Liver (tissue), 9 donors: ENCODE results near the gene CPNE4. TPM values are rescaled to one million over a fixed set of nuclear protein-coding genes. Genes with fewer than 3 reads are reported as not detected.

Experiments
- DNase-seq: peaks from one replicate; pipeline ENCODE4 v3.0.0-alpha.2; 2017; ENCODE audit warnings: low spot score
- H3K27ac ChIP-seq, 2 donors: one replicate each; pipeline ENCODE4 v1.7.0; 2013; ENCODE audit warnings: inconsistent platforms in 2 of 2, low read length in 2 of 2, control low read depth in 1 of 2, low read depth in 1 of 2, mild to moderate bottlenecking in 1 of 2
- H3K27me3 ChIP-seq, 4 donors: one replicate each; pipeline versions ENCODE4 v1.6.1 to v1.7.0; 2013; ENCODE audit warnings: low read length in 3 of 4, inconsistent platforms in 1 of 4, mild to moderate bottlenecking in 1 of 4, moderate library complexity in 1 of 4; ENCODE audit not compliant: control insufficient read depth in 4 of 4, insufficient read depth in 4 of 4
- H3K36me3 ChIP-seq, 4 donors: one replicate each; pipeline versions ENCODE4 v1.6.1 to v1.7.0; 2013; ENCODE audit warnings: low read length in 3 of 4, mild to moderate bottlenecking in 3 of 4, low read depth in 1 of 4, moderate library complexity in 1 of 4; ENCODE audit not compliant: control insufficient read depth in 4 of 4, insufficient read depth in 3 of 4
- H3K4me1 ChIP-seq, 4 donors: one replicate each; pipeline versions ENCODE4 v1.6.1 to v1.7.0; 2013; ENCODE audit warnings: low read length in 3 of 4, mild to moderate bottlenecking in 3 of 4, moderate library complexity in 1 of 4; ENCODE audit not compliant: control insufficient read depth in 4 of 4, insufficient read depth in 4 of 4
- H3K4me3 ChIP-seq, 3 donors: one replicate each; pipeline versions ENCODE4 v1.6.1 to v1.7.0; 2013; ENCODE audit warnings: low read length in 3 of 3, control low read depth in 1 of 3, low read depth in 1 of 3, mild to moderate bottlenecking in 1 of 3
- H3K9ac ChIP-seq, 2 donors: one replicate each; pipeline ENCODE4 v1.7.0; 2013; ENCODE audit warnings: low read length in 2 of 2, mild to moderate bottlenecking in 2 of 2, moderate library complexity in 2 of 2, control low read depth in 1 of 2, low read depth in 1 of 2
- H3K9me3 ChIP-seq, 4 donors: one replicate each; pipeline versions ENCODE4 v1.6.1 to v1.7.0; 2013; ENCODE audit warnings: low read length in 3 of 4; ENCODE audit not compliant: control insufficient read depth in 4 of 4
- EGR1 ChIP-seq, 2 donors: IDR thresholded peaks; 2 replicates each; pipeline ENCODE4 v1.6.1; 2016 to 2018; ENCODE audit warnings: antibody characterized with exemption in 2 of 2, low read depth in 2 of 2
- FOXA1 ChIP-seq: IDR thresholded peaks from 2 replicates; pipeline ENCODE4 v1.6.1; 2016; ENCODE audit warnings: antibody characterized with exemption
- FOXA2 ChIP-seq: IDR thresholded peaks from 2 replicates; pipeline ENCODE4 v1.6.1; 2016; ENCODE audit warnings: antibody characterized with exemption
- GABPA ChIP-seq, 2 donors: IDR thresholded peaks in 1 of 2; conservative IDR thresholded peaks in 1 of 2; 2 replicates each; pipeline ENCODE4 v1.6.1; 2016; ENCODE audit warnings: antibody characterized with exemption in 2 of 2, mild to moderate bottlenecking in 1 of 2, moderate library complexity in 1 of 2
- HNF4A ChIP-seq, 2 donors: conservative IDR thresholded peaks; 2 replicates each; pipeline ENCODE4 v1.6.1; 2016; ENCODE audit warnings: antibody characterized with exemption in 2 of 2, mild to moderate bottlenecking in 2 of 2
- HNF4G ChIP-seq: IDR thresholded peaks from 2 replicates; pipeline ENCODE4 v1.6.1; 2016; ENCODE audit warnings: antibody characterized with exemption
- JUND ChIP-seq, 2 donors: IDR thresholded peaks; 2 replicates each; pipeline ENCODE4 v1.6.1; 2016; ENCODE audit warnings: antibody characterized with exemption in 2 of 2
- NR2F2 ChIP-seq: IDR thresholded peaks from 2 replicates; pipeline ENCODE4 v1.6.1; 2016; ENCODE audit warnings: antibody characterized with exemption
- RAD21 ChIP-seq, 2 donors: IDR thresholded peaks; 2 replicates each; pipeline ENCODE4 v1.6.1; 2016; ENCODE audit warnings: antibody characterized with exemption in 2 of 2, mild to moderate bottlenecking in 2 of 2
- RXRA ChIP-seq, 2 donors: IDR thresholded peaks; 2 replicates each; pipeline ENCODE4 v1.6.1; 2017 to 2018; ENCODE audit warnings: antibody characterized with exemption in 2 of 2, mild to moderate bottlenecking in 1 of 2
- SP1 ChIP-seq: IDR thresholded peaks from 2 replicates; pipeline ENCODE4 v1.6.1; 2018; ENCODE audit warnings: antibody characterized with exemption, mild to moderate bottlenecking
- TAF1 ChIP-seq: conservative IDR thresholded peaks from 2 replicates; pipeline ENCODE4 v1.6.1; 2016; ENCODE audit warnings: antibody characterized with exemption, mild to moderate bottlenecking
- YY1 ChIP-seq: IDR thresholded peaks from 2 replicates; pipeline ENCODE4 v1.6.1; 2016; ENCODE audit warnings: antibody characterized with exemption, mild to moderate bottlenecking
- WGBS: extraction: QIAGEN DNeasy Blood & Tissue Kit; methylation state at CpG from one replicate; pipeline ENCODE4 v1.1.7; 2013; 5-methylcytosine and 5-hydroxymethylcytosine counted together
- polyA plus RNA-seq, 2 donors: library from polyadenylated mRNA; stranded (reverse) in 1 of 2; unstranded in 1 of 2; fragments of 200-250 nt in 1 of 2; fragments of >200 nt in 1 of 2; fragmentation: Nextera tagmentation in 1 of 2; extraction: Ambion mirVana in 1 of 2; gene quantifications; one replicate each; pipeline versions ENCODE4 v1.2.1 to v1.2.3, GENCODE V29; 2013 to 2015
- total RNA-seq, 2 donors: library from RNA; depleted of rRNA; stranded (reverse); fragments of >200 nt; gene quantifications; one replicate each; pipeline ENCODE4 v1.2.3, GENCODE V29; 2014
- TF ChIP-seq, protein P1 (sequence below): IDR thresholded peaks from 2 replicates; pipeline ENCODE4 v1.6.1; 2016; ENCODE audit warnings: antibody characterized with exemption
- TF ChIP-seq, protein P2 (sequence below): IDR thresholded peaks from 2 replicates; pipeline ENCODE4 v1.6.1; 2016; ENCODE audit warnings: antibody characterized with exemption
- TF ChIP-seq, protein P3 (sequence below): IDR thresholded peaks from 2 replicates; pipeline ENCODE4 v1.6.1; 2016; ENCODE audit warnings: antibody characterized with exemption
- TF ChIP-seq, protein P4 (sequence below): fragments of 150-350 bp; IDR thresholded peaks from 2 replicates; pipeline ENCODE4 v1.5.1; 2017; ENCODE audit warnings: improper control_type of control experiment, low read depth, low read length; ENCODE audit not compliant: missing input control
- TF ChIP-seq, protein P5 (sequence below): IDR thresholded peaks from 2 replicates; pipeline ENCODE4 v1.6.1; 2016; ENCODE audit warnings: antibody characterized with exemption, mild to moderate bottlenecking
- donor health status: healthy.
- donor health status: healthy.
- donor health status: healthy.
- donor health status: healthy.
- donor health status: healthy.

The CPNE4 gene
- total and polyA plus RNA-seq, 4 donors: under 0.01 to 0.03 TPM; not detected in 2

DNA sequence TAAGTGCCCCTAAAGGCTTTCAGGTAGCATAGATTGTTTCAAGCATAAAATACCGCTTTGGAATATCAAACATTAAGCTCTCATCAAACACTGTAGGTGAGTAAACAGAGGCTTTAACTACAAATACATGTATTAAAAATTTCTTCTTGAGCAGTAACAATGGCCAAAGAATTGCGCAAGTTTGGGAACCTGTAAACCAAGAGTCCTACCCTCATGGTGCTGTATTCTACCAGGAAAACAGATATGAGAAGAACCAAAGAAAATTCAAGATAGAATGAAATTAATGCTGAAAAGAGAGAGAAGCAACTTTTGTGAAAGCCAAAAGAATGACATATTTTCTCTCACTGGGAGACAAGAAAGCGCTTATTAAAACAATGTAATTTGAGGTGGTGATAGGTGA, 45.5 kb downstream of the CPNE4 start:
- no peaks in the 10 kb centered on the region for H3K36me3 ChIP-seq
- TF ChIP-seq EGR1 (IDR thresholded peaks at IDR 0.05; ENCODE audit: low read depth in 2 of 2) (no peak), YY1 (no peak), NR2F2 (no peak), JUND (IDR thresholded peaks at IDR 0.05) (no peak), HNF4A (conservative IDR thresholded peaks at IDR 0.05) (no peak), HNF4G (no peak), RXRA (IDR thresholded peaks at IDR 0.05) (no peak), RAD21 (IDR thresholded peaks at IDR 0.05) (no peak), FOXA2 (no peak), GABPA (IDR thresholded peaks at IDR 0.05 in 1 of 2, conservative IDR thresholded peaks at IDR 0.05 in 1 of 2) (no peak), TAF1 (no peak), SP1 (no peak)
- TF ChIP-seq, protein P1, sequence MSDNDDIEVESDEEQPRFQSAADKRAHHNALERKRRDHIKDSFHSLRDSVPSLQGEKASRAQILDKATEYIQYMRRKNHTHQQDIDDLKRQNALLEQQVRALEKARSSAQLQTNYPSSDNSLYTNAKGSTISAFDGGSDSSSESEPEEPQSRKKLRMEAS: no peak
- TF ChIP-seq, protein P2, sequence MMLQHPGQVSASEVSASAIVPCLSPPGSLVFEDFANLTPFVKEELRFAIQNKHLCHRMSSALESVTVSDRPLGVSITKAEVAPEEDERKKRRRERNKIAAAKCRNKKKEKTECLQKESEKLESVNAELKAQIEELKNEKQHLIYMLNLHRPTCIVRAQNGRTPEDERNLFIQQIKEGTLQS: no peak
- TF ChIP-seq, protein P3, sequence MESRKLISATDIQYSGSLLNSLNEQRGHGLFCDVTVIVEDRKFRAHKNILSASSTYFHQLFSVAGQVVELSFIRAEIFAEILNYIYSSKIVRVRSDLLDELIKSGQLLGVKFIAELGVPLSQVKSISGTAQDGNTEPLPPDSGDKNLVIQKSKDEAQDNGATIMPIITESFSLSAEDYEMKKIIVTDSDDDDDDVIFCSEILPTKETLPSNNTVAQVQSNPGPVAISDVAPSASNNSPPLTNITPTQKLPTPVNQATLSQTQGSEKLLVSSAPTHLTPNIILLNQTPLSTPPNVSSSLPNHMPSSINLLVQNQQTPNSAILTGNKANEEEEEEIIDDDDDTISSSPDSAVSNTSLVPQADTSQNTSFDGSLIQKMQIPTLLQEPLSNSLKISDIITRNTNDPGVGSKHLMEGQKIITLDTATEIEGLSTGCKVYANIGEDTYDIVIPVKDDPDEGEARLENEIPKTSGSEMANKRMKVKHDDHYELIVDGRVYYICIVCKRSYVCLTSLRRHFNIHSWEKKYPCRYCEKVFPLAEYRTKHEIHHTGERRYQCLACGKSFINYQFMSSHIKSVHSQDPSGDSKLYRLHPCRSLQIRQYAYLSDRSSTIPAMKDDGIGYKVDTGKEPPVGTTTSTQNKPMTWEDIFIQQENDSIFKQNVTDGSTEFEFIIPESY: no peak
- TF ChIP-seq, protein P4, sequence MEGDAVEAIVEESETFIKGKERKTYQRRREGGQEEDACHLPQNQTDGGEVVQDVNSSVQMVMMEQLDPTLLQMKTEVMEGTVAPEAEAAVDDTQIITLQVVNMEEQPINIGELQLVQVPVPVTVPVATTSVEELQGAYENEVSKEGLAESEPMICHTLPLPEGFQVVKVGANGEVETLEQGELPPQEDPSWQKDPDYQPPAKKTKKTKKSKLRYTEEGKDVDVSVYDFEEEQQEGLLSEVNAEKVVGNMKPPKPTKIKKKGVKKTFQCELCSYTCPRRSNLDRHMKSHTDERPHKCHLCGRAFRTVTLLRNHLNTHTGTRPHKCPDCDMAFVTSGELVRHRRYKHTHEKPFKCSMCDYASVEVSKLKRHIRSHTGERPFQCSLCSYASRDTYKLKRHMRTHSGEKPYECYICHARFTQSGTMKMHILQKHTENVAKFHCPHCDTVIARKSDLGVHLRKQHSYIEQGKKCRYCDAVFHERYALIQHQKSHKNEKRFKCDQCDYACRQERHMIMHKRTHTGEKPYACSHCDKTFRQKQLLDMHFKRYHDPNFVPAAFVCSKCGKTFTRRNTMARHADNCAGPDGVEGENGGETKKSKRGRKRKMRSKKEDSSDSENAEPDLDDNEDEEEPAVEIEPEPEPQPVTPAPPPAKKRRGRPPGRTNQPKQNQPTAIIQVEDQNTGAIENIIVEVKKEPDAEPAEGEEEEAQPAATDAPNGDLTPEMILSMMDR: no peak
- TF ChIP-seq, protein P5, sequence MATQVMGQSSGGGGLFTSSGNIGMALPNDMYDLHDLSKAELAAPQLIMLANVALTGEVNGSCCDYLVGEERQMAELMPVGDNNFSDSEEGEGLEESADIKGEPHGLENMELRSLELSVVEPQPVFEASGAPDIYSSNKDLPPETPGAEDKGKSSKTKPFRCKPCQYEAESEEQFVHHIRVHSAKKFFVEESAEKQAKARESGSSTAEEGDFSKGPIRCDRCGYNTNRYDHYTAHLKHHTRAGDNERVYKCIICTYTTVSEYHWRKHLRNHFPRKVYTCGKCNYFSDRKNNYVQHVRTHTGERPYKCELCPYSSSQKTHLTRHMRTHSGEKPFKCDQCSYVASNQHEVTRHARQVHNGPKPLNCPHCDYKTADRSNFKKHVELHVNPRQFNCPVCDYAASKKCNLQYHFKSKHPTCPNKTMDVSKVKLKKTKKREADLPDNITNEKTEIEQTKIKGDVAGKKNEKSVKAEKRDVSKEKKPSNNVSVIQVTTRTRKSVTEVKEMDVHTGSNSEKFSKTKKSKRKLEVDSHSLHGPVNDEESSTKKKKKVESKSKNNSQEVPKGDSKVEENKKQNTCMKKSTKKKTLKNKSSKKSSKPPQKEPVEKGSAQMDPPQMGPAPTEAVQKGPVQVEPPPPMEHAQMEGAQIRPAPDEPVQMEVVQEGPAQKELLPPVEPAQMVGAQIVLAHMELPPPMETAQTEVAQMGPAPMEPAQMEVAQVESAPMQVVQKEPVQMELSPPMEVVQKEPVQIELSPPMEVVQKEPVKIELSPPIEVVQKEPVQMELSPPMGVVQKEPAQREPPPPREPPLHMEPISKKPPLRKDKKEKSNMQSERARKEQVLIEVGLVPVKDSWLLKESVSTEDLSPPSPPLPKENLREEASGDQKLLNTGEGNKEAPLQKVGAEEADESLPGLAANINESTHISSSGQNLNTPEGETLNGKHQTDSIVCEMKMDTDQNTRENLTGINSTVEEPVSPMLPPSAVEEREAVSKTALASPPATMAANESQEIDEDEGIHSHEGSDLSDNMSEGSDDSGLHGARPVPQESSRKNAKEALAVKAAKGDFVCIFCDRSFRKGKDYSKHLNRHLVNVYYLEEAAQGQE: no peak
- no peak for DNase-seq
- H3K4me3 ChIP-seq: no peak overlapping the region
- H3K4me1 ChIP-seq: no peaks in the 10 kb centered on the region
- H3K9me3 ChIP-seq: peaks cover 0 to 13% (median 0%) of the 10 kb centered on the region in 4 donors
- no peak overlapping the region for H3K27ac ChIP-seq
- 94% methylated on average over 3 of the region's 3 CpGs for WGBS
- peaks cover 0 to 3% (median 0%) of the 10 kb centered on the region in 4 donors for H3K27me3 ChIP-seq
- no peak overlapping the region for H3K9ac ChIP-seq

DNA sequence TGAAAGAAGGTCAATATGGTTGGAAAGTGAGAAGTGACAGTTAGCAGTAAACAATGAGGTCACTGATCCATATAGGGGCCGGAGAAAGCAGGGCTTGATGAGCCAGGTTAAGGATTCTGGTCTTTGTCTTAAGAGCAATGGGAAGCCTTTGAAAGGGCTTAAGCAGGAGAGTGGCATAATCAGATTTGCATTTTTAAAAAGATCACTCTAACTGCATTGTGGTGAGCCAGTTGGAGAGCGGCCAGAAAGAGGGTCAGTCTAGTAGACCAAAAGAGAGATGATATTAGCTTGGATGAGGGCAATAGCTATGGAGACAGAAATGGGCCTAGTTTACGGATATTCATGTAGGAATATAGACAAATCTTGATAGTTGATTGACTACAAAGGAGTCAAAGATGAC, 46.6 kb downstream of the CPNE4 start:
- Histone ChIP-seq H3K36me3 (no peaks in the 10 kb centered on the region), H3K27me3 (peaks cover 0 to 3% (median 0%) of the 10 kb centered on the region in 4 donors), H3K4me3 (no peak overlapping the region), H3K4me1 (no peaks in the 10 kb centered on the region), H3K9ac (no peak overlapping the region), H3K9me3 (peaks cover 0 to 13% (median 0%) of the 10 kb centered on the region in 4 donors), H3K27ac (no peak overlapping the region)
- TF ChIP-seq JUND (IDR thresholded peaks at IDR 0.05) (no peak), RXRA (IDR thresholded peaks at IDR 0.05) (no peak), FOXA1 (no peak)
- no peak for DNase-seq
- 77% methylated on average over 3 of the region's 3 CpGs for WGBS
